Stimulated activated CD4-positive, alpha-beta T cell treated with anti-CD3 and anti-CD28 coated beads, Interleukin-15, amount 100 ng/mL, for 48 hours (primary cell): ENCODE results near the gene ZDHHC11B.
"Not testable (repeated sequence)": the region's sequence is repeated elsewhere in the genome, so short reads cannot be mapped to it uniquely, and the experiment has no call there.

ENCODE experiments used
- DNase-seq, 2 donors: peaks; one replicate each; pipeline ENCODE4 v3.0.0-alpha.2; 2020; ENCODE audit warnings: low read depth in 2 of 2

The ZDHHC11B gene

DNA sequence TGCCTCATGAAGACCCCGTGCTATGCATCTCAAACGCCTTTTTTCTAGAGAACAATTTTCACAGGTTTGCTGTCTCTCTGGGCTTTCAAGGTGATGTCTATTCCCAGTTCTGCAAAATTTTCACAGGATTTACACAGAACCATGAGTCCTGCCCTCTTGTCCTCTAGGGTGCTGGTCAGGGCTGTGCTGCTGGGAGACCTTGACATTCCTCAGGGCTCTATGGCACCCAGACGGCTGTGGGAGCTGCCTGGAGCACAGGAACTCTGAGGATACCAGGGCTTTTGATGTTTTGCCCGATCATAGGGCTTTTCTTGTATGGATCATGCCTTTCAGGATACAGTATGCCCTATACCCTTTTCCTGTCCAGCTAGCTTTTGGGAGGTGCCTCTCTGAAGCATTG, 68.9 kb downstream of the ZDHHC11B start:
- not testable (repeated sequence) for DNase-seq

GRCh38 chr5:714215-715118, 70.1 kb downstream of the ZDHHC11B start:
- not testable (repeated sequence) for DNase-seq

GRCh38 chr5:713686-714085, 70.8 kb downstream of the ZDHHC11B start:
- DNase-seq = not testable (repeated sequence)

- not testable (repeated sequence) for DNase-seq
Observed at GRCh38 chr5:708848-709517, 75.5 kb downstream of the ZDHHC11B start.

- not testable (repeated sequence) for DNase-seq
Observed at GRCh38 chr5:708374-708773, 76.2 kb downstream of the ZDHHC11B start.

DNA sequence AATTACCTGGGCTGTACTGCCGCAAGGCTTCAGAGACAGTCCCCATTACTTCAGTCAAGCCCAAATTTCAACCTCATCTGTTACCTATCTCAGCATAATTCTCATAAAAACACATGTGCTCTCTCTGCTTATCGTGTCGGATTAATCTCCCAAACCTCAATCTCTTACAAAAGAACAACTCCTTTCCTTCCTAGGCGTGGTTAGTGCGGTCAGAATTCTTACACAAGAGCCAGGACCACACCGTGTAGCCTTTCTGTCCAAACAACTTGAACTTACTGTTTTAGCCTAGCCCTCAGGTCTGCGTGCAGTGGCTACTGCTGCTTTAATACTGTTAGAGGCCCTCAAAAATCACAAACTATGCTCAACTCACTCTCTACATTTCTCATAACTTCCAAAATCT, 78.4 kb downstream of the ZDHHC11B start:
- not testable (repeated sequence) for DNase-seq

- DNase-seq = not testable (repeated sequence)
Observed at GRCh38 chr5:696753-697702, 87.5 kb downstream of the ZDHHC11B start.

DNA sequence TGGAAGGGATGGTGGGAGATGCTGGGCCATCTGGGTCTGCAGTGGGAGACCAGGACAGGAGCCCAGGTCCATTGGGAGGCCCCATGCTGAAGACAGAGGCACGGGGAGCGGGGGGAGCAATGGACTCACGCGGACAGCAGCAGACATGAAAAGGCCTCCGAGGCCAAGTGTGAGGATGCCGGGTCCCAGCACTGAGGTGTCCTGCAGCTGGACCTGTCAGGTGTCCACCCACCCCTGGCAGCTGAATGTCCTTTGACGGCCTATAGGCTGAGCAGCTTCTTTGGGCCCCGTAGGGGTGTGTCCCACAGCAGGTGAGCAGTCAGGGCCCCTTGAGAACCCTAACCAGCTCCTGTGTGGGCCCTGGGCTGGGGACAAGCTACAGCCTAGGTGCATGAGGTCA, 88.3 kb downstream of the ZDHHC11B start:
- DNase-seq = not testable (repeated sequence)

DNA sequence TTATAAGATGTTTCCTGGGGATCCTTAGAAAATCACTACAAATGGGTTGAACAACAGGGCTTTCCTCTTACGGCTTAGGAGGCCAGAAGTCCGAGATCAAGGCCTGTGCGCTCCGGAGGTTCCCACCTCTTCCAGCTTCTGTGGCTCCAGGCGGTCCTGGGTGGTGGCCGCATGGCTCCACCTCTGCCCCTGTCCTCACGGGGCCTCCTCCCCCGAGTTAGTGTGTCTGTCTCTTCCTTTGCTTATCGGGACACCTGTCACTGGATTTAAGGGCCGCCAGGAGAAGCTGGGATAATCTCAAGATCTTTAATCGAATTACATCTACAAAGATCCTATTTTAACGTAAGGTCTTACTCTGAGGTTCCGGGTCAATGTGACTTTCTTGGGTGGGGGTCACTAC, 89.1 kb downstream of the ZDHHC11B start:
- DNase-seq = not testable (repeated sequence)

- DNase-seq = not testable (repeated sequence)
Observed at GRCh38 chr5:694042-694431, 90.5 kb downstream of the ZDHHC11B start.

DNA sequence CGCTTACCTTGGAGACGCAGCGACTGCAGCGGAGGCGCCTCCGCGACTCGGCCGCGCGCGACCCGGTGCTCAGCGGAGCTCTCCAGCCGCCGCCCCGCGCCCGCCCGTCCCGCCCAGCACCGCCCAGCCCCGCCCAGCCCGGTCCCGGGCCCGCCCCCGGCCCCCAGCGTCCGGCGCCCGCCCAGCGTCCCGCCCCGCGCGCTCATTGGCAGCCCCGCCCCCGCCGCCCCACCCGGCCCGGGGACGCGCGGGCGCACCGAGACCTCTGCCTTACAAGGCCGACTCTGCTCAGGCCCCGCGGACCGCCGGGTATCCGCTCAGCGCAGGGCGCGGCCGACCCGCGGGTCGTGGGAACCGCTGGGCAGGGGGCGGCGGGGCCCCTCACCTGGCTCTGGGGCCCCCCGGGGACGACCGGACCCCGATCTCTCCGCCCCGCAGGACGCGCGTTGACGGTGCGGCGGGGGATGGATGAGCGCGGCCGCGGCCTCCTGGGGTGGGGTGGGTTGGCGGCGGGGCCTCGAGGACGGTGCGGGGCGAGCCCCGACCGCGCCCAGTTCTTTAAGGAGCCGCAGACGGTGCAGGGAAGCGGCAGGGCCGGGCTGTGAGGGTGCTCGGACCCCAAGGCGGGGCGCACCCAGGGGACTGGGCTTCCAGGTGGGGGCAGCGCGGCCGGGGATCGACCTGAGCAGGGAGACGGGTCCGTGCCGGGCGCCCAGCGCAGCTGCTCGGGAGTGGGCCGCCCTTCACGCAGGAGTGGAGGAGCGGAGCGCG, 91.1 kb downstream of the ZDHHC11B start, which contains the start of gene TPPP:
TPPP (minus strand) TSS at position 82 of the 771 bp plus-strand sequence. CDS start 15,292 bp downstream, outside the sequence.
- peak; percentile 37 to 66 for DNase-seq

GRCh38 chr5:692529-693041, 91.9 kb downstream of the ZDHHC11B start:
- DNase-seq = not testable (repeated sequence)

- DNase-seq = no peak
Observed at GRCh38 chr5:691817-692528, 92.6 kb downstream of the ZDHHC11B start.

GRCh38 chr5:691049-691448, 93.5 kb downstream of the ZDHHC11B start:
- DNase-seq = not testable (repeated sequence)

DNA sequence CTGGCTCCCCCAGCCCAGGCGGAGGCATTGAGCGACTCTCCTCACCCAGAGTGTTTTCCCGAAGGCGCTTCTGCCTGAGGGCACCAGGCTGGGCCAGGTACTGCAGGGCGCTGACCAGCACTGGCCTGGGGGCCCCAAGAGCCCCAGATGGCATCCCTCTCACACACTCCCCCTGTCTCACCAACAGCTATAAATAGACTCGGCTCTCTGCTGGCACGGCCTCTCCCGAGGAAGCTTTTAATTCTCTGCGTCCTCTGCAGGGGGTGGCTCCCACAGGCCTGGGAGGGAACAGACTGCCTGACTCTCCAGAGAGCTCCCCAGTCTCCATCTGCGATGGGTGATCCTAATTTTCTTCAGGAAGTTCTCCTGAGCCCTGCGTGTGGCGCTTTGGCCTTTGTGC, 94.2 kb downstream of the ZDHHC11B start:
- not testable (repeated sequence) for DNase-seq

DNA sequence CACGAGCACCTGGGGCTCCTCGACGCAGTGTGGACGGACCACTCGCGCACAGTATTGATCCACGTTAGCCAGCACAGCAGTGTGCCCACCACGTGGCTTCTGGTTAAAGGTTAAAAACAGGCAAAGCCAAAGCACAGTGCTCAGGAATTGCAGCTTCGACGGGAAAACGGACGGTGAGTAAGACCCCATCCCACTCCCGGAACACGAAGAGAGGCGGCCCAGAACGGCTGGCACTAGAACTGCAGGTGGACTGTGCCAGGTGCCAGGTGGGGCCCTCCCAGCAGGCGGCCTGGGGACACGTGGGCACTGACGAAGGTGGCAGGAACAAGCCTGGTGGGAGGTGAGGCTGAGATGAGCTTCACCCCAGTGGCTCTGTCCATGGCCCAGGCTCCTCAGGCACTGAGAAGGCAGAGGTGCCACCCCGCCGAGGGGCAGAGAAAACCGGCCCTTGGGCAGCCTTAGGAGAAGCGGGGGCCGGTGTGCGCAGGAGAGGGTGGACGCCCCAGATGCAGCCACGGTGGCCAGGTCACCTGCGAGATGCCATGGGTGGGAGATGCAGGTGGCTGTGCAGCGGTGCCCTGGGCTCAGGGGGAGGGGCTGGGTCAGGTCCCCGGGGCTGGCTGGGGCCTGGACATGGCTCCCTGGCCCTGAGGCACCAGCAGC, 96.0 kb downstream of the ZDHHC11B start:
- DNase-seq = not testable (repeated sequence)

- not testable (repeated sequence) for DNase-seq
Observed at GRCh38 chr5:686936-687335, 97.6 kb downstream of the ZDHHC11B start.

DNA sequence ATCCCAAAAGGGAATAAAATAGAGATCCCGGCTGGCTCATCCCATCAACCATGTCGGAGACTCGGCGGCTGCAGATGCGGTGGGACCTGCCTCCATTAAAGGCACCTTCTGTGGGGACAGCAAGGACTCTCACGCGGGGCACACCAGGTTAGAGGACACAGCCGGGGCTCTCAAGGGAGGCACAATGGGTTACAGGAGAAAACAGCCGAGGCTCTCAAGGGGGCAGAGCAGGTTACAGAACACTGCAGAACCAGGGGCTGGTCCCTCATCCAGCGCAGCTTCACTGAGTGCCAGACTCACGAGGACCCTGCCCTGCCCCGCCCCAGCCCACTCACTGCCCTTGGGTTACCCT, 98.4 kb downstream of the ZDHHC11B start:
- not testable (repeated sequence) for DNase-seq
